ENCODE results near the gene KRT84.
"Not testable (repeated sequence)": the region's sequence is repeated elsewhere in the genome, so short reads cannot be mapped to it uniquely, and the experiment has no call there.

KRT84 gene

DNA sequence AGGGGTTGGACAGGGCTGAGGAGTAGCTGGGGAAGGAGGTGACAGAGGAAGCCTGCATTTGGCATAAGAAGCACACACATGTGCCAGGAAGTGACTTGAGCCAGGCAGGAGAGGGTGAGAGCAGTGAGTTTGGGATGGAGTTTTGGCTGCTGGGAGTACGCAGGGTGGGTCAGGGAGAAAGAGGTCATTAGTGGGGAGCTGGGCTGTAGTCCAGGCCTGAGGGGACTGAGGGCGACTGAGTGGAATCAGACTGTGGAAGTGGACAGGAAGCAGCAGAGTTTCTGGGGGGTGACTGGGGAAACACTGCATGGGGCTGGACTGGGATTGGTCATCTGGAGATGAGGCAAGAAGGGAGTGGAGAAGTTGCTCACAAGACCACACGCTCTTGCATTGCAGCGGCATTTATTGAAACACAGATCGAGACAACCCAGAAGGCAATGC lies 25.8 kb downstream of the KRT84 start:
- no peak for DNase-seq

DNA sequence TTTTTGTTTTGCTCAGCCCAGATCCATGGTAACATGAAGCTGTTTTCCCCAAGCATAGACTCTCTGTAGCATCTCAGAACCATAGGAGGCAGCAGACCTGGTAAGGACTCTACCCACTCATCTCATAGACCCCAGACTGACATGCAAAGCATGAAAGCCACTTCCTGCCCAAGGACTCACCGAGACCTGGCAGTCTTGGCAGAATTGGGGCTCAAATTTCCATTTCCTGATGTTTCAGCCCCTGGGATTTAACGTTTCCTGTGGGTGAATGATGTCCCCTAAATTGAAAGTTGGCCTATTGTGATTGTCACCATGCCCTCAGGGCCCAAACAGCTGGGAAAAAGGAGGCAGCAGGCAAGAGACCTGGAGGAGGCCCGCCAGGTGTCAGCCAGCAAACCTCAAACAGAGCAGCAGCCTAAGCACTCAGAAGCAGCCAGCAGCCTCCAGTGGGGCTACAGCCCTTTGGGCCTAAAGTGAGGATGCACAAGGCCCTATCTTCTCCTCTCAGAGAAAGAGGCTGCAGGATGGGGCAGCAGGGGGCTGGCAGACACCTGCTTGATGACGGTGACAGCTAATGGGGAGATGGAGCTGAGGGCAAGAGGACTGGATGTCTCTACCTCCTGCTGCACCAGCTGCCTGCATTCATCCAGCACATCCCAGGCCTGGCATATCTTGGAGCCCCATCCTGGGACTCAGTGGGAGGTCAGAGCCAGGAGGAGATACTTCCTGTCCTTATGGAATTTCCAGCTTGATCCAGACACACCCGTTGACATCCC lies 26.7 kb downstream of the KRT84 start:
- DNase-seq, result peak; percentile 20

DNA sequence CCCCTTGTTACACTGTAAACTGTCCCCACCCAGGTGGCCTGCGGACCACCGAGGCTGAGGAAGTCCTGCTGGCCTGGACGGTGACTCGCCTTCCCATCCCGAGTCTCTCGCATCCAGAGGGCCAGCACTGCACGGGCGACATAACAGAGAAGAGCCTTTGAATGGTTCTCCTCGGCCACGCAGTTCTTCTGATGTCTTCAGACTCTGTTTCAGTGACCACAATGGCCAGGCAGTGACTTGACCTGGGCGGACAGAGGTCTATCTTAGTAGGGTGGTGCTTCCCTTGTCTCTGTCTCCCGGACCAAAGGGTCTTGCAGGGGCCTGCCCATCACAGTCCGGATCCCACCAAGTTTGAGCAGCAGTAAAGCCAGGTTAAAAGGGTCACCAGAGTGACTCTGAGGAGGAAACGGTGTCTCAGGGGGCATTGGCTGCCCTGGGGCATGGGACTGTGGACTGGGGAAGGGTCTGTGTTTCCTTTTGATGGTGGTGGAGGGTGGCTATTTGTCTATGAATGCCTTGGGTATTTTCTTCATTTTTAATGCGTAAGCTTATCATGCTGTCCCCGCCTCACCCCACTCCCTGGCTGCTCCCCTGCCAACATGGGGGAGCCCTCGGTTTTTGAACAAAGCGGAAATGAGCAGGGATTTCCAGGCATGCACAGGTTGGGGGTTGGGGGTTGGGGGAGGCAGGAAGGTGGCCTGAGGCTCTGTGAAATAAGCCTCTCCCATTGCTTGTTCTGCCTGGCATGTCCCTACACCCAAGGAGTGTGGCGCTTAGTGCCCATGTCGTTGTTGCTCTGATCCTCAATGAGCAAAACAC lies 28.5 kb downstream of the KRT84 start:
- no peak for DNase-seq

GRCh38 chr12:52356031-52356761 lies 29.3 kb downstream of the KRT84 start:
- DNase-seq, result no peak

- no peak for DNase-seq
Measured at GRCh38 chr12:52355176-52355575, 30.3 kb downstream of the KRT84 start.

- DNase-seq, result no peak
Measured at GRCh38 chr12:52354200-52354599, 31.3 kb downstream of the KRT84 start.

GRCh38 chr12:52353766-52354165 lies 31.7 kb downstream of the KRT84 start:
- DNase-seq, result no peak

GRCh38 chr12:52352951-52353350 lies 32.5 kb downstream of the KRT84 start:
- no peak for DNase-seq

DNA sequence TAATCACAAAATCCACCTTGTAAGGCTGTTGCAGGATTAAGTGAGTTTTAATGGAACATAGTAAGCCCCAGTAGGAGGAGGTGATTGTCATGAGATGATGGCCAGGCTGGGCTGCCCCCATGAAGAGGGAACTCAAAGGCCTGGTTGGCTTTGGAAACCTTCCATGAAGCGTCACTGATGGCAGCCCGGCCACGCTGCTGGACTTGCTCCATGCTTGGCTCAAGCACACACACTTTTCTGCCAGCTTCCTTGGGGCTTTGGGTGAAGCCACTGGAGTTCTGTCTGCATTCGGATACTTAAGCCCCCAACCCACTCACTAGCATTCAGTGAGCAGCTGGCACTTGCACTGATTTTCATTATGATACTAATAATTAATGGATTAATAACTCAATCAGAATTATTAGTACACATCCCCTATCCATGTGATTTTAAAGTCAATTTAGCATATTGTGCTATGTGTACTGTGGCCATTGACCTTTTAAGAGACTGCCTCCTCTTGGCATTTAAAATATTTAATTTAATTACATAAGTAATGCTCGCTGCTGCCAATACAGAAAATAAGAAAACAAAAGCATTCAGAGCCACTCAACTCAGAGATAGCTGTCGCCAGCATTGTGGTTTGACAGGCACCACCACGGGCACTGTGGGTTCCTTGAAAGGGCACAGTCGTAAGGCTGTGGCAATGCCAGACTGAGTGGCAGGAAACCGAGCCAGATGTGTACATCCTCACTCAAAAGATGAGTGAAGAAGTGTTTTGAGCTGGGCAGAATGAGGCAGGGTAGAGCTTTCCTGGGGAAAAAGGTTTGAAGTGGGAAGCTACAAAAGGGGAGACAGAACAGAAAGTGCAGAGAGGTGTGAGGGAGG lies 34.0 kb downstream of the KRT84 start:
- no peak for DNase-seq

DNA sequence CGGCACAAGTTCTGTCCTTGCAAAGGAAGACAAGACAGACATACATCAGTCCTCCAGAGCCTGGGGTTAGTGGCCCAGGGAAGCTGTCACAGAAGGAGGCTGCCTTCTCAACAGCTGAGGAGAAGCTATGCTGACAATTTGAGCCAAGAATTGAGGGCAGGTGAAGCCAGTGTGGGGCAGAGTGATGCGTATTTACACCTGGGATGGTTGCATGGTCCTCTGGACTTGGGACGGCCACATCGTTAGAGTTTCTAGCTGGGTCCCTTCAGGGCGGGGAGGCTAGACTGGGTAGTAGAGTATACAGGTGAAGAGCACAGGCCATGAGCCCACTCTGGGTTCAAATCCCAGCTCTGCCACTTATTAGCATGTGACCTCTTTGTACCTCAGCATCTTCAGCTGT lies 34.7 kb downstream of the KRT84 start:
- no peak for DNase-seq

DNA sequence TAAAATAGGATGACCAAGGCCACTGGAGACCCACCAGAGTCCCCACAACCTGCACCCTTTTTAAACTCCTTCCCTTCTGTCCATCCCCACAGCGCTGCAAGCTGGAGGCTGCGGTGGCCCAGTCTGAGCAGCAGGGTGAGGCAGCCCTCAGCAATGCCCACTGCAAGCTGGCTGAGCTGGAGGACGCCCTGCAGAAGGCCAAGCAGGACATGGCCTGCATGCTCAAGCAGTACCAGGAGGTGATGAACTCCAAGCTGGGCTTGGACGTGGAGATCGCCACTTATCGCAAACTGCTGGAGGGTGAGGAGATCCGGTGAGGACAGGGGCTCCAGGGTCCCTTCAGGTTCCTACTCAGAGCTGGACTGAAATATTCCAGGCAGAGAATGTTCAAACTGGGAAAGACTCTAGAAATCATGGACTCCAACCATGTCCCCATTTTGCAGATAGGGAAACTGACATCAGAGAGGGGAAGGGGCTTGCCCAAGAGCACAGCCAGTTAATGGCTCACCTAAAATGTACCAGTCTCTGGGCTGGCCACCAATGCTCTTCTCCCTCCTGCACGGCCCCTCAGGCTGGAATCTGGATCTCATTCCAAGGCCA lies 35.3 kb downstream of the KRT84 start:
- DNase-seq, result no peak

DNA sequence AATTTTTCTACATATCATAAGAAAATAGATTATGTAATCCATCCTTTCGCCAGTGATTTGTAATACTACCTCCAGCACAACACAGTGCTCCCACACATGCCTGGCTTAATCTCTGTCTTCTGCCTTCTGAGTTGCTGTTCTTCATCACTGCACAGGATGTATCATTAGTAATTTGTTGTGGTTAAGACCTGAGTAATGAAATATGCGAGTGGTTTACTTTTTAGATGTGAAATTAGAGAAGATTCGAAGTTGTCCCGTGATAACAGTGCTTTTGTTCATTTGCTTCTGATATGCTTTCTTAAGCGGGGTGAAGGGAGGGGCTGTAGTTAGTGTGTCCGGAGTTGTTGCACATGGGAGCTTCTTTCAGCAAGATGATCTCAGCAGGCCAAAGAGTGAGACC lies 36.3 kb downstream of the KRT84 start:
- no peak for DNase-seq

DNA sequence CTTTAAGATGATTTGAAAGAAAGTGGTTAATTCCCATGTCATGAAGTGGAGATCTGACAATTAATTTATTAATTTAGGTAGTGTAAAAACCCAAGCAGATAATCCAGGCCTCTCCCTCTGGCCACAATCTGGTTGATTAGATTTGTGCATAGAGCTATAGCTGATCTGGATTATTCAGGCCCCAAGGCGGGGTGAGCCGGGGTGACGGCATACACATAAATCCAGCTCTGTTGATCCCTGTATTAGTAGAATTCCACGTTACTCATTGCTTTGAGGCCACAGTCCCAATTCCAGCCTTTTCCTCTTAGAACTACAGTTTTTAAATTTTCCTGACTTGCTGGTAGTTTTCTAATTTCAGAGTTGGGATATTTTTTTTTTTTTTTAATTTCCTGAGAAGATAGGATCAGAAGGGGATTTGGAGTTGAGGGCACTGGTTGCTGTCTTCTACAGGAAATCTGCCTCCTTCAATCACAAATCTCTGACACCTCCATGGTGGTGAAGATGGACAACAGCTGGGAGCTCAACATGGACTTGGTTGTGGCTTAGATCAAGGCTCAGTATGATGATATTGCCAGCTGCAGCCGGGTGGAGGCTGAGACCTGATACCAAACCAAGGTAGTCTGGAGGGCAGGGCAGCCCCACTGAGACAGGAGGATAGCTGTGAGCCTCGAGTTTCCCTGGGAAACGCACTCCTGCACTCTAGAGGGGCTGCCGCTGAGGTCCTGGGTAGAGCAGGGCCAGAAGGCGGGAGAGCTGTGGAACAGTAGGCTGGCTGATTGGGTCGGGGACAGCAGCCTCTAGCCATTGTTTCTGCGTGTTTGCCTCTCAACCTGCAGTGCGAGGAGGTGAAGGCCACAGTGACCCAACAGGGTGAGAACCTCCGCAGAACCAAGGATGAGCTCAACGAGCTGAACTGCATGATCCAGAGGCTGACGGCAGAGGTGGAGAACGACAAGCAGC lies 37.6 kb downstream of the KRT84 start:
- DNase-seq, result no peak

DNA sequence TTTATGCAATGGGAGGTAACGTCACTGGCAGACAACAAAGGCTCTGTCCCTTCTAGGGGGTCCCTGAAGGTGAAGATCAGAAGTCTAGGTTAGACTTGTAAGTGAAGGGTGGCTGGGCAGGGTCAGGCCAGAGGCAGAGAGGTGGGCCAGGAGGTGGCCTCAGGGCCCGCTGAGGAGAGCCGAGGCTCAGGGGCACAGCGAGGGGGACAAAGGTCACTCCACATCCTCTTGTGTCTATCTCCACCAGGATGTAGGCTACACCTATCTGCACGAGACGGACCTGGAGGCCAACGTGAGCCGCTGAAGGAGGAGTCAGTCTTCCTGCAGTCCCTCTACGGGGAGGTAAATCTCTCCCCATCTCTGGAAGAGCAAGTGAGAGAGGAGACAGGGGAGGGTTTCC lies 38.4 kb downstream of the KRT84 start:
- DNase-seq, result no peak

DNA sequence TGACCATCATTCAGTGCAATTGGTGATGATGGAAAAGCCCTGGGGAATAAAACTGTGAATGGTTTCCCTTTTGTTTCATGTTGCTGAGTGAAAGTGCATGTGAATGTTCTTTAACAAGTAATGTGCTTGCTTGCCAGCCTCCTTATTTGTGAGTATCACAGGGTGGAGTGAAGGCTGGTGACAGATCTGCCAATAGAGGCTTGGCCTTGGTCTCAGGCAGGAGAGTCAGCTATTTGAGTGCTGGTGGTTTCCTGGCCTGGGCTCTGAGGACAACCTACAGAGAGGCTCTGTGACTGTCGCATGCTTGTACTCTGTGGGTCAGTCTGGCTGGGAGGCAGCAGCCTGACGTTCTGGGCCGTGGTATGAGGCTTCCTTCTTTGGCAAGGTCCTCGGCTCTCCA lies 38.9 kb downstream of the KRT84 start:
- DNase-seq, result no peak

GRCh38 chr12:52345041-52345440 lies 40.4 kb downstream of the KRT84 start:
- DNase-seq, result not testable (repeated sequence)

DNA sequence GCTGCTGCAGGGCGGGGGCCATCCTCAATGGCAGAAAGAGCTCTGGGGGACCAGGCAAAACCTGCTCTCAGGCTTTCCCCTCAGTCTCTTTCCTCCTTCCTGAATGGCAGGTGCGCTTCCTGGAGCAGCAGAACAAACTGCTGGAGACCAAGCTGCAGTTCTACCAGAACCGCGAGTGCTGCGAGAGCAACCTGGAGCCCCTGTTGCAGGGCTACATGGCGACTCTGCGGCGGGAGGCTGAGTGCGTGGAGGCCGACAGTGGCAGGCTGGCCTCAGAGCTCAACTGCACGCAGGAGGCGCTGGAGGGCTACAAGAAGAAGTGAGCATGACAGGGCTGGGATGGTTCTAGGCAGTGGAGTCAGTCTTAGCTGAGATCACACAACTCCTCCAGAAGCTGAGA lies 41.3 kb downstream of the KRT84 start:
- no peak for DNase-seq

GRCh38 chr12:52343550-52343949 lies 41.9 kb downstream of the KRT84 start:
- DNase-seq, result no peak

DNA sequence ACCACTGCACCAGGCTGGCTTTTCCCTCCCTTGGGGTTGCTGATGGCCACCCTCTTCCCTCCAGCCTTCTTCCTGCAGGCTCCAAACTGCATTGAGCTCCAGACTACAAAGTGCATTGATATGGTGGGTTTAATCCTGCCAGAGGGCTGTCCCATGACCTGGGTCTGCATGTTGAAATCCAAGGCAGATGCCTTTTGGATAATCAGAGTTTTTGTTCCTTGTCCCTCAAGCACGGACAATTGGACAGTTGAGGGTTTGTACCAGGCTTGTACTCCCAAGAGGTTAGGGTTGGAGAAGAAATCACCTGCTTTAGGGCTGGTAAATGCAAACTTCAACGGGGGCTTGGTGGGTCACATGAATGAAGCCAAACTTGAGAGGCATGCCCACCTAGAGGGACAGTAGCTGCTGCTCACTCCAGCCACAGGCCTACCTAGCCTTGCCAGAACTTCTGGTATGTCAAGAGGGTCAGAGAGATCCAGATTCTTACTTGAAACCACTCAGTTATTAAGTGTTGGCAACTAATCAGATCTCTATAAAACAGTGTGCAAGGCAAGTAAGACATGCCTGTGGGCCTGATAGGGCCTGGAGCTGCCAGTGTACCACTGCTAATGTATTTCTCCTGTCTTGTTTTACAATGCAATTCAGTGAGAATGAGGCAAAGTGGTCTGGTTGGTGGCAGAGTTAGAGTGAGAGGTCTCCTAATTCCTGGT lies 42.5 kb downstream of the KRT84 start:
- DNase-seq, result no peak

DNA sequence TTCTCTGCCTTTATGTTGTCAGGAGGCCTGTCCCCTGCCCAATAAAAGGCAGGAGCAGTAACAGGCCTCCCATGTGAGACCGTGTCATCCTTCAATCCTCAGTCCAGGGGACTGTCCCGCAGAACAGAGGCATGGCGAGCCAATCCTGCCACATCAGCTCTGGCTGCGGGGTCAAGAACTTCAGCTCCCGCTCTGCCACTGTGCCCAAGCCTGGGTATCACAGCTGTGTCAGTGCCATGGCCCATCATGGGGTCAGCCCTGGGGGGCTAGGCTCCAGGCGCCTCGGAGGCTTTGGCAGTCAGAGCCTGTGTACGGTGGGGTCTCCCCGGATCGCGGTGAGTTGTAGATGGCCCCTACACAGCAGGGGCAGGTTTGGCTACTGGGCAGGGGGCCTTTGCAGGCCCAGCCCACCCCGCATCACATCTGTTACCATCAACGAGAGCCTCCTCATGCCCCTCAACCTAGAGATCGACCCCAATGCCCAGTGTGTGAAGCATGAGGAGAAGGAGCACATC lies 44.3 kb downstream of the KRT84 start:
- no peak for DNase-seq

Measured in fibroblast of skin of right biceps (primary cell).